DMS114 treated with DMSO at 0.1 percent for 48 hours (cell line): Measurements from ENCODE around the gene GSTA2.
"Not testable (repeated sequence)": the region's sequence is repeated elsewhere in the genome, so short reads cannot be mapped to it uniquely, and the experiment has no call there.

Experiments used
- DNase-seq: peaks from one replicate; lab custom pipeline; 2025; ENCODE audit not compliant: unreplicated experiment; lab: John Stamatoyannopoulos, UW

Gene GSTA2

DNA sequence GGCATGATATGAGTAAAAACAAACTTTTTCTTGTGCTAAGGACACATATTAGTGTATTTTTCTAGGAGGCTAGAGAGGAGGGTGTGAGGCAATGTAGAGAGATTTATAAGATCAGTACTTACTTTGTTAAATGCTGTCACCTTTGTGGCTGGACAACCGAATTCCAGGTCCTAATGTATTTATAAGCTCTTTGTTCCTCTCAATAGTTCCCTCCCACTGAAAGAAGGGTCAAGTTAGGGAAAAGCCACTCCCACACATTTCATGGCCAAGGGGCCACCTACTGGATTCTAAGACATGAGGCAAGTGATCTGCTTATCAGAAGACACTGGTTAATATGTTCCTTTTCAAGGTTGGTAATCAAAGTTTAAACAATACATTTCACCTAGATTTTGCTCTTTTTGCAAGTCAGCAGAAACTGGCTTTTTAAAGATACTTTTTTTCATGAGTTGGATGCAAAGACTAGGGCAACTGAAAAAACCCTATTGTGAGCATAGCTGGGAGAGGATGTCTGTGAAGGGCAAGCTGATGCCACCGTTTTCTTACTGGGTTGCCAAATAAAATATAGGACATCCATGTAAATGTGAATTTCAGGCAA is at the start of gene GSTA2:
GSTA2 (minus strand) TSS at position 154 of the 595 bp plus-strand sequence. CDS start 5,528 bp downstream, outside the sequence.
- not testable (repeated sequence) for DNase-seq

DNA sequence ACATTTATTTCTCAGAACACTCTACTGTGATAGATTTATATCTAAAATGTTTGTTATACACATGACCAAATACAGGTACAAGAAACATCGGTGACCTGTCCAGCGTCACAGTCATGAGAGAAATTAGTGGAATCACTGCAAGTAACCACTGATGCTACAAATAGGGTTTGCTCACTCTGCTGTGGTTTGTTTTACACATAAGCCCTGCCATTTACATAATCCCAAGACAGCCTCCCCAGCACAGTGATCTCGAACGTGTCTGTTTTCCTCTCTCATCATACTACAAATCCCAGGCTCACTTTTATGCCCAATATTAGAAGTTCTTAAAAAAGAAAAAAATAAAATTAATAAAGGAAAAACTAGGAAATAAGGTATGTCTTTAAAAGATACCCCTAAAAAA is 46.5 kb upstream of the GSTA2 start:
- not testable (repeated sequence) for DNase-seq

DNA sequence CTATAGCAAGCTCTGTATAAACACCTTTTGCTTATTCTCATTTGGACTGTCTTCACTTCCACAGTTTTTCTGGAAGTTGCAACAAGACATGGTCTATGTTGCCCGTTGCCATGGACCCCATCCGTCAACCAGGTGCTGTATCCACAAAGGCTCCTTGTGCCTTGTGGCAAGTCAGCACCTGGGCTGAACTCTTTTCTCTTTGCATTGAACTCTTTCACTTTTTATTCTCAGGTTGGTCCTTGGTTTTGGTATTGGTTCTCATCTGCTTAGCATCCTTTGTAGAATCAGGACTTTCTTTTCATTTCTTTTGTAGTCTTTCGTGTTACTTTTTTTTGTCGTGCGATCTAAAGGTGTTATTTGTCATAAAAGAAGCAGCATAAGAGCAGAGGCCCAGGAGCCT is 45.4 kb upstream of the GSTA2 start:
- no peak for DNase-seq

DNA sequence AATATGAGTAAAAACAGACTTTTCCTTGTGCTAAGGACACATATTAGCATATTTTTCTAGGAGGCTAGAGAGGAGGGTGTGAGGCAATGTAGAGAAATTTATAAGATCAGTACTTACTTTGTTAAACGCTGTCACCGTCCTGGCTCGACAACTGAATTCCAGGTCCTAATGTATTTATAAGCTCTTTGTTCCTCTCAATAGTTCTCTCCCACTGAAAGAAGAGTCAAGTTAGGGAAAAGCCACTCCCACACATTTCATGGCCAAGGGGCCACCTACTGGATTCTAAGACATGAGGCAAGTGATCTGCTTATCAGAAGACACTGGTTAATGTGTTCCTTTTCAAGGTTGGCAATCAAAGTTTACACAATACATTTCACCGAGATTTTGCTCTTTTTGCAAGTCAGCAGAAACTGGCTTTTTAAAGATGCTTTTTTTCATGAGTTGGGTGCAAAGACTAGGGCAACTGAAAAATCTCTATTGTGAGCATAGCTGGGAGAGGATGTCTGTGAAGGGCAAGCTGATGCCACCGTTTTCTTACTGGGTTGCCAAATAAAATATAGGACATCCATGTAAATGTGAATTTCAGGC is 40.5 kb upstream of the GSTA2 start, which contains the start of gene GSTA1:
GSTA1 (minus strand) TSS at position 149 of the 588 bp plus-strand sequence. CDS start 4,549 bp downstream, outside the sequence.
- DNase-seq, result not testable (repeated sequence)

DNA sequence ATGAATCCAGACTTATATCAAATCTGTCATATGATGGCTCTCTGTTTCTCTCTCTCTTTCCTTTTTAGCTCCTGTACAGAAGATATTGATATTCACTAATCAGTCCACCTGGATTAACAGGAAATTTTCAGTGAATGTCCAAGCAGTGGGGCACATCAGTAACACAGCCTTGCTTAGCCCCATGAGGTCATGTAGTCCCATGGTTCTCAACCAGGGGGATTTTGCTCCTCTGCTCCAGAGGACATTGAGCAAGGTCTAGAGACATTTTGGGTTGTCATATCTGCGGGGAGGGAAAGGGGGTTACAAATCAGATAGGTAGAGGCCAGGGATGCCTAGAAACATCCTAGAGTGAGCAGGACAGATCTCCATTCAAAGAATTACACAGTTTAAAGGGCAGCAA is 39.5 kb upstream of the GSTA2 start:
- no peak for DNase-seq

DNA sequence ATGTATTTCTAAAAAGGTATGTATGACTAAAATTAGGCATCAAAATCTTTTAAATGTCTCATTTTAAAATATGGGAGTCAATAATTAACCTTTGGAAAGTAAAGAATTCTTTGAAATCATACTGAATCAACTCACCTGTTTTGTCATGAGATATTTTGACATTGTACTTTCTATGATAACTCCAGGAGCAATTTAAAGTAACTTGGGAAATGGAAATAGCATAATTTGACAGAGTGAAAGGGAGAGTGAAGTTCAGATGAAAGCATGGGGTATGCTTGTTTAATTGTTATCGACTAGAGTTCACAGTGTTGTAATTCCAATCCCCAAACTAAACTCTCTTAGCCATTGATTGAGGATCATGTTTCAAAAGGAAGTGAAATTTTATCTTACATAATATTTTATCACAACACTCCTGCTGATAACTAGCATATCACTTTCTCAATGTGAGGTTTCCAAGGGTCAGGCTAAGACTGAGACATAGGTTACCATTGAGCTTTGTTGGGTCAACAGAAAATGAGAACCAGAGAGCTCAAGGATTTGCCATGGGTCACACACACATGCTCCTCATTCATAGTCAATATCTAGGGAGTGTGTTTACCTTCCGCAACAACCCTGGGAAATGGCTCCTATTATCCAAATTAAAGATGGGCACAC is 38.0 kb upstream of the GSTA2 start:
- no peak for DNase-seq

DNA sequence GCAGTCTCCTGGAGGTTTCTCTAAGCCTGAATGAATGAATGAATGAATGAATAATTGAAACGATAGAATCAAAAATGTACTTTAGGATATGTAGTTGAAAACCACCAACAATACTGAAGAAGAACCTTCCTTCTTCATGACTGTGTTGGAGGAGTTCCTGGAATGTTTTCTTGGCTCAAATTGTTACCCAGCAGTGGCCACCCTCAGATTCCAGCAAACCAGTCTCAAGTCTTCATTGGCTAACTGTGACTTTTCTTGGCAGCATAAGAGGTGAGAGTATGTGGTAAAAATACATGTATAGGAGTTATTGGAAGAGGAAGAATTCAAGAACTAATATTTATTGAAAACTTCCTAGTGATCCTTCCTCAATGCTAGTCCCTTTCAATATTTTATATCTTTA is 36.0 kb upstream of the GSTA2 start:
- not testable (repeated sequence) for DNase-seq

DNA sequence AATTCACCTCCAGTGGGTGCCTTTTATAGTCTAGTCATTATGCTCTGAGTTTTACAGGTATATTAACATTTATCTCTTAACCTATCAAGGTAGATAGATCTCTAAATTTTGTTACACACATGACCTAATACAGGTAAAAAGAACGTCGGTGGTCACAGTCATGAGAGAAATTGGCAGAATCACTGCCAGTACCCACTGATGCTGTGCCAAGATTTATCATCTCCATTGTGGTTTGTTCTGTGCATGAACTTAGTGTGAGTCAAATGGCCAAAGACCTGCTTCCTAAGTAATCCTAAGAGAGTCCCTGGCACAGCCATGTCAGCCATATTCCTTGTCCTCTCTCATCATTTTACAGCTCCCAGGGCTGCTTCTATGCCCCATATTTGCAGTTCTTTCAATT is 31.1 kb upstream of the GSTA2 start:
- DNase-seq, result not testable (repeated sequence)

DNA sequence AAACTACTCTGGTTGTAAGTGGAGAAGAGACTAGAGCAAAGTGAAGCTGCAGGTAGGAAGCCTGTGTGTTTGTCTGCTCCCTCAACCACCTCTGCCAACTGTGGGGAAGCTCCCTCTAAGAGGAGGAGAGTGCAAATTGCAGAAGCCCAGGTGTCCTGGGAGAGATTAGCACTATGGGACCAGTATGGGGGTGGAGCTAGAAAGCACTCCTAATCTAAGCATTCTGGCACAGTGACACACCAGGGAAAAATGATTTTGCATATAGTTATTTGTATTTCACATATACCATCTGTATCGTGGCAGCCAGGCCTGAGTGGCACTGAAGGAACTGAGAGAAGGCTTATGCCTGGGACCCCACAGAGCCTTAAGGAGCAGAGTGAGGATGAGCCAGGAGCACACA is 27.6 kb upstream of the GSTA2 start:
- DNase-seq, result no peak

DNA sequence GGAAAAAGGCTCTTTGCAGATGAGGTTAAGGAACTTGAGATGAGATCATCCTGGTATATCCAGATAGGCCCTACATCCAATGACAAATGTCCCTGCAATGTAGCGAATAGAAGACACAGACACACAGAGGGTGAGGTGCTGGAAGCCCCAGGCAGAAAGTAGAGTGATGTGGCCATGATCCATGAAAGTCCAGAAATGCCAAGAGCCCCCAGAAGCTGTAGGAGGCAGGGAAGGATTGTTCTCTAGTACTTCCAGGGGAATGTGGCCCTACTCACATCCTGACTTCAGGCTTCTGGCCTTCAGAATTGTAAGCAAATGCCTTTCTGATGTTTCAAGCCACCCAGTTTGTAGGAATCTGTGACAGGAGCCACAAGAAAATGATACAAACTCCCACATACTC is 26.4 kb upstream of the GSTA2 start:
- not testable (repeated sequence) for DNase-seq

DNA sequence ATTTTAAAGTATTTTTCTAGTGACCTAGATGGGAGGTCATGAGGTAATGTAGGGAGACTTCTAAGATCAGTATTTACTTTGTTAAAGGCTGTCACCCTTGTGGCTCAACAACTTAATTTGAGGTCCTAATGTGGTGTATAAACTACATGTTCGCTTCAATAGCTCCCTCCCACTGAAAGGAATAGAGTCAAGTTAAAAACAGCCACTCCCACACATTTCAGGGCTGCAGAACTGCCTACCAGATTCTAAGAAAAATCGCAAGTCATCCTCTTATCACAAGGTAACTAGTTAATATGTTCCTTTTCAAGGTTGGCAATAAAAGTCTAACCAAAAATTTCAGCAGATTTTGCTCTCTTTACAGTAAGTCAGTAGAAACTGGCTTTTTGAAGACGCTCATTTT is 25.2 kb upstream of the GSTA2 start:
- DNase-seq, result no peak

DNA sequence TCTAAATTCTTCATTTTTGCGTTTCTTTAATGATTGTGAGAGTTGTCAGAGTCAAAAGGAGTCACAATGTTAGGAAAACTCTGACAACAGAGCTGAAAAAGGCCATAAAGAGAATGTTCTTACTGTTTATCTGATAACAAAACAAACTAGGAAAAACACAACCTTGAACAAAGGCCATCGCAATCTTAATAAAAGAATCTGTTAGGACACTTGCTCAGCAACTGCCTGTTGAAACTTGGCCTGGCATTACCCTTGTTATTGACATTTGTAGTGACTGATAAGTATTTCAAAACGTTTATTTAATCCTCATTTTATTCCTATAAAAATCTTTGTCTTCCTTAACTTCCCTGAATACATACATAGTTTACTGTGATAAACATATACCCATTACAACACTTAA is 24.6 kb upstream of the GSTA2 start:
- no peak for DNase-seq

DNA sequence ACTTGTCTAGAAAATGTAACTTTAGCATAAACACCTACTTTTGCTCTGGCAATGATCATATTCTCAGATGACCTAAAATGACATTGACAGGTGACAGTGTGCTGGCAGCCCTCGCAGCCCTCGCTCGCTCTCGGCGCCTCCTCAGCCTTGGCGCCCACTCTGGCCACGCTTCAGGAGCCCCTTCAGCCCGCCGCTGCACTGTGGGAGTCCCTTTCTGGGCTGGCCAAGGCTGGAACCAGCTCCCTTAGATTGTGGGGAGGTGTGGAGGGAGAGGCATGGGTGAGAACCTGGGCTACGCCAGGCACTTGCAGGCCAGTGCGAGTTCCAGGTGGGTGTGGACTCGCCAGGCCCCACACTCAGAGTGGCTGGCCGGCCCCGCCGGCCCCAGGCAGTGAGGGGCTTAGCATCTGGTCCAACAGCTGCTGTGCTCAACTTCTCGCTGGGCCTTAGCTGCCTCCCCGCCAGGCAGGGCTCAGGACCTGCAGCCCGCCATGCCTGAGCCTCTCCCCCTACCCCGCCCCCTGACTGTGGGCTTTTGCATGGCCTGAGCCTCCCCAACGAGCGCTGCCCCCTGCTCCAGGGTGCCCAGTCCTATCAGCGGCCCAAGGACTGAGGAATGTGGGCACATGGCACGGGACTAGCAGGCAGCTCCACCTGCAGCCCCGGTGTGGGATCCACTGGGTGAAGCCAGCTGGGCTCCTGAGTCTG is 23.1 kb upstream of the GSTA2 start:
- DNase-seq, result no peak

DNA sequence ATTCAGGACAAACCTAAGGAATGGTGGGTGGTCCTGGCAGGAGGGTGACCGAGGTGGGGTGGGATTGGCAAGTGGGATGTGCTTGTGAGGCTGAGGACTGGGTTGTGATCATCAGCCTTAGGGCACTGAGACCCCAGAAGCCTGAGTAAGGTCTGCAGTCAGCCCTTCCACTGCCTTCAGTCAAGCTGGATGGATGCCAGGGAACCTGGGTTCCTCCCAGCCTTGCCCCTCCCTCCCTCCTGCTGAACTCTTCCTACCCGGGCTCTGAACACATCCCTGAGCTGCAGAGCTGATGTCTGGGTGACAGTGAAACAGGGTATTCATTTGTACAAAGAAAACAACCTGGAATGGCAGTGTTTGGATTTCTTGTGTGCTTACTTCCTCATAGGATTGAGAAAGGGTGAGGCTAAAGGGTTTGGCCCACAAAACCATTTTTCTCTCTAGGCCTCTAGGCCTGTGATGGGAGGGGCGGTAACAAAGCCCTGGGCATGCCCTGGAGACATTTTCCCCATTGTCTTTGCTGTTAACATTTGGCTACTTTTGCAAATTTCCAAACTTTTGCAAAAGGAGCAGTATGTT is 19.5 kb upstream of the GSTA2 start:
- not testable (repeated sequence) for DNase-seq

DNA sequence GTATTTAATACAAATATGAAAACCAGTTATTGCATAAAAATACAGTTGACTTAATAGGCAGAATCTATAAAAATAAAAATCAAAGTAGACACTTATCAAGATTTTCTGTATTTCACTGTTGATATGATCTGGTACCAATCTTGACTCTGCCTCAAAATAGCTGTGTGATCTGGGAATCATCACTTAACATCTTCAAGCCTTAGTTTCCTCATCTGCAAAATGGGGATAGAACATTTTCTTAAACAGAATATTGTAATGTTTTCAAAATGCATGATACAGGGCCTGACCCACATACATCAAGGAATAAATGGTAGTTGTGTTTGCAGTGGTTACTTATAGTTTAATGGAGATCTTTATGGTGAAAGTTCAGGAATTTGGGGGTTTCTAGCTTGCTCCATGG is 18.9 kb upstream of the GSTA2 start:
- DNase-seq, result not testable (repeated sequence)

DNA sequence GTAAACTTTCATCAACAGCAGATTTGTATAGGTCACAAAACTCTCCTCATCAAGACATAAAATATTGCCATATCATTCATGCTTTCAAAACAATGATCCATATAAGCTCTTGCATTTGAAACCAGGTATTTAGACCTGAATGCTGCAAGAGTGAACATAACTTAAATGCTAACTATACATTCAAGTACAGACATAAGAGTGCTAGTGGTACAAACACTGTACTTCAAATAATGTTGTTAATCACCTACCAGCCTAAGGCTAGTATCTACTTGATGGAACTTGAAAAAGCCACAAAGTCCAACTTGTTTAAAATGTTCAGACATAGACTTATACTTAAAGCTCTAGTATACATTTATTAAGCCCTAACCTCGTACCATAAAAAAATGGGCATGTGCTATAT is 16.0 kb upstream of the GSTA2 start:
- no peak for DNase-seq

DNA sequence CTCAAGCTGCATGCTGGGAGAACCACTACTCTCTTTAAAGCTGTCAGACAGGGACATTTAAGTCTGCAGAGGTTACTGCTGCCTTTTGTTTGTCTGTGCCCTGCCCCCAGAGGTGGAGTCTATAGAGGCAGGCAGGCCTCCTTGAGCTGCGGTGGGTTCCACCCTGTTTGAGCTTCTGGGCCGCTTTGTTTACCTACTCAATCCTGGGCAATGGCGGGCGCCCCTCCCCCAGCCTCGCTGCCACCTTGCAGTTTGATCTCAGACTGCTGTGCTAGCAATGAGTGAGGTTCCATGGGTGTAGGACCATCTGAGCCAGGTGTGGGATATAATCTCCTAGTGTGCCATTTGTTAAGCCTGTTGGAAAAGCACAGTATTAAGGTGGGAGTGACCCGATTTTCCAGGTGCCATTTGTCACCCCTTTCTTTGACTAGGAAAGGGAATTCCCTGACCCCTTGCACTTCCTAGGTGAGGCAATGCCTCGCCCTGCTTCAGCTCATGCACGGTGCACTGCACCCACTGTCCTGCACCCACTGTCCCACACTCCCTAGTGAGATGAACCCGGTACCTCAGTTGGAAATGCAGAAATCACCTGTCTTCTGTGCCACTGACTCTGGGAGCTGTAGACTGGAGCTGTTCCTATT is 13.6 kb upstream of the GSTA2 start:
- not testable (repeated sequence) for DNase-seq

DNA sequence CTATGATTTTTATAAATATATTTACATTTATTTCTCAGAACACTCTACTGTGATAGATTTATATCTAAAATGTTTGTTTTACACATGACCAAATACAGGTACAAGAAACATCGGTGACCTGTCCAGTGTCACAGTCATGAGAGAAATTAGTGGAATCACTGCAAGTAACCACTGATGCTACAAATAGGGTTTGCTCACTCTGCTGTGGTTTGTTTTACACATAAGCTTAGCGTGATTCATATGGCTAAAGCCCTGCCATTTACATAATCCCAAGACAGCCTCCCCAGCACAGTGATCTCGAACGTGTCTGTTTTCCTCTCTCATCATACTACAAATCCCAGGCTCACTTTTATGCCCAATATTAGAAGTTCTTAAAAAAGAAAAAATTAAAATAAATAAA is 6.1 kb upstream of the GSTA2 start:
- DNase-seq, result not testable (repeated sequence)

DNA sequence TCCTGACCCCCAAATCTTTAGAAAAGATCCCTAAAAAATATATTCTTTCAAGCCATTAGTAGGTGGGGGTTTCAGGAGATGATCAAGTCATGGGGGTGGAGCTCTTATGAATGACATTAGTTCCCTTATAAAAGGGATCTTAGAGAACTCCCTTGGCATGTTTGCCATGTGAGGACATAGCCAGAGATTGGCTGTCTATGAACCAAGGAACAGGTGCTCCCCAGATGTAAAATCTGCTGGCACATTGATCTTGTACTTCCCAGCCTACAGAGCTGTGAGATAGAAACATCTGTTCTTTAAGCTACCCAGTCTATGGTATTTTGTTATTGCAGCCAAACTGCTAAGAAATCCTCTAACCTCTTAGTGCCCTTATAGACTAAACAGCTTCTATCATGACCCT is 4.4 kb upstream of the GSTA2 start:
- DNase-seq, result not testable (repeated sequence)

DNA sequence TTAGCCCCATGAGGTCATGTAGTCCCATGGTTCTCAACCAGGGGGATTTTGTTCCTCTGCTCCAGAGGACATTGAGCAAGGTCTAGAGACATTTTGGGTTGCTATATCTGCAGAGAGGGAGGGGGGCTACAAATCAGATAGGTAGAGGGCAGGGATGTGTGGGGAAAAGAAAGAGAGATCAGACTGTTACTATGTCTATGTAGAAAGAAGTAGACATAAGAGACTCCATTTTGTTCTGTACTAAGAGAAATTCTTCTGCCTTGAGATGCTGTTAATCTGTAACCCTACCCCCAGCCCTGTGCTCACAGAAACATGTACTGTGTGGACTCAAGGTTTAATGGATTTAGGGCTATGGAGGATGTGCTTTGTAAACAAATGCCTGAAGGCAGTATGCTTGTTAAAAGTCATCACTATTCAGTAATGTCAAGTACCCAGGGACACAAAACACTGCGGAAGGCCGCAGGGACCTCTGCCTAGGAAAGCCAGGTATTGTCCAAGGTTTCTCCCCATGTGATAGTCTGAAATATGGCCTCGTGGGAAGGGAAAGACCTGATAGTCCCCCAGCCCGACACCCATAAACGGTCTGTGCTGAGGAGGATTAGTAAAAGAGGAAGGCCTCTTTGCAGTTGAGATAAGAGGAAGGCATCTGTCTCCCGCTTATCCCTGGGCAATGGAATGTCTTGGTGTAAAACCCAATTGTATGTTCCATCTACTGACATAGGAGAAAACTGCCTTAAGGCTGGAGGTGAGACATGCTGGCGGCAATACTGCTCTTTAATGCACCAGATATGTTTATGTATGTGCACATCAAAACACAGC is 1.4 kb downstream of the GSTA2 start:
- not testable (repeated sequence) for DNase-seq
